Esophagus muscularis mucosa (tissue), 3 donors: ENCODE results near the gene ZBTB16.
A peak's percentile ranks its signal among the peaks of the same experiment; 100 is the strongest.

Experiments
- POLR2A ChIP-seq: fragments of 450-650 bp; IDR thresholded peaks from one replicate; pipeline ENCODE4 v1.6.1; 2017; ENCODE audit warnings: antibody characterized with exemption, moderate library complexity, mild to moderate bottlenecking, low read depth
- POLR2AphosphoS5 ChIP-seq, 2 donors: sonication (generic); formaldehyde crosslinking; IDR thresholded peaks; one replicate each; pipeline ENCODE4 v1.6.1; 2017; ENCODE audit warnings: antibody characterized with exemption in 2 of 2
- TF ChIP-seq, protein P1 (sequence below), 3 experiments: fragments of 200-600 bp in 2 of 3; fragments of 450-650 bp in 1 of 3; sonication (generic) in 2 of 3; IDR thresholded peaks; one replicate each; pipeline ENCODE4 v1.5.1; 2017 to 2019; ENCODE audit warnings: antibody characterized with exemption in 3 of 3, mild to moderate bottlenecking in 2 of 3, moderate library complexity in 1 of 3

DNA sequence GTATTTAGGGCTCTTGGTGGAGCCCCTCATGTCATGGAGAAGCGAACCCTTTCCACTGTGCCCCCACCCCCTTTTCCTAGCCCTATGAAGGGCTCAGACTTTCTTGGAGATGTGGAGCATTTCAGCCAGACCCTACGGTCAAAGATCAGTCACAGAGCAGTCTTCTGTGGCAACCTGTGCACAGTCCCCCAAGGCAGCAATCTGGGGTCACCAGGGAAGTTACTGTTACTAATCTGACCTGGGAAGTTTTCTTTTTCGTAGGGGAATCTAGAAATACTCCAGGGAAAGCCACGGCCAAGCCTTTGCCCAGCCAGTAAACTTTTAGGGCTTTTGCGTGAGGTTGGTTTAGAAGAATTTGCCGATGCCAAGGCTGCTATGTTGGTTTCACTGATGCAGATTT is 50.6 kb downstream of the ZBTB16 start:
- TF ChIP-seq POLR2AphosphoS5 (IDR thresholded peaks at IDR 0.05) (peak in 1 of 2 donors; percentile 15), POLR2A (no peak)
- TF ChIP-seq, protein P1, sequence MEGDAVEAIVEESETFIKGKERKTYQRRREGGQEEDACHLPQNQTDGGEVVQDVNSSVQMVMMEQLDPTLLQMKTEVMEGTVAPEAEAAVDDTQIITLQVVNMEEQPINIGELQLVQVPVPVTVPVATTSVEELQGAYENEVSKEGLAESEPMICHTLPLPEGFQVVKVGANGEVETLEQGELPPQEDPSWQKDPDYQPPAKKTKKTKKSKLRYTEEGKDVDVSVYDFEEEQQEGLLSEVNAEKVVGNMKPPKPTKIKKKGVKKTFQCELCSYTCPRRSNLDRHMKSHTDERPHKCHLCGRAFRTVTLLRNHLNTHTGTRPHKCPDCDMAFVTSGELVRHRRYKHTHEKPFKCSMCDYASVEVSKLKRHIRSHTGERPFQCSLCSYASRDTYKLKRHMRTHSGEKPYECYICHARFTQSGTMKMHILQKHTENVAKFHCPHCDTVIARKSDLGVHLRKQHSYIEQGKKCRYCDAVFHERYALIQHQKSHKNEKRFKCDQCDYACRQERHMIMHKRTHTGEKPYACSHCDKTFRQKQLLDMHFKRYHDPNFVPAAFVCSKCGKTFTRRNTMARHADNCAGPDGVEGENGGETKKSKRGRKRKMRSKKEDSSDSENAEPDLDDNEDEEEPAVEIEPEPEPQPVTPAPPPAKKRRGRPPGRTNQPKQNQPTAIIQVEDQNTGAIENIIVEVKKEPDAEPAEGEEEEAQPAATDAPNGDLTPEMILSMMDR (IDR thresholded peaks at IDR 0.05) = no peak
